Endothelial cell of umbilical vein (primary cell): ENCODE measurements around the gene ZNF222. TPM values are rescaled to one million over a fixed set of nuclear protein-coding genes. Genes with fewer than 3 reads are reported as not detected.

Experiments
- BruUV-seq: library from RNA; stranded (reverse); fragments of 400-500 nt; replicated peaks from 2 replicates; lab custom pipeline; 2021; lab: Mats Ljungman, UMichigan
- CTCF ChIA-PET: fragments of 300-600, 350-600 bp; sonication (Branson Sonifier 250); formaldehyde crosslinking; loops from one replicate; lab custom pipeline; 2021; ENCODE audit warnings: antibody characterized with exemption, inconsistent platforms; lab: Charles Lee
- POLR2A ChIA-PET: fragments of 300-600, 350-600 bp; sonication (Branson Sonifier 250); formaldehyde crosslinking; loops from one replicate; lab custom pipeline; 2021; ENCODE audit warnings: antibody characterized with exemption, inconsistent platforms; lab: Charles Lee
- DNase-seq: peaks from one replicate; pipeline ENCODE4 v3.0.0-alpha.2; 2011; ENCODE audit warnings: low read depth, low spot score
- FAIRE-seq: peaks from 2 replicates; lab custom pipeline; 2011; peaks lifted over from hg19 to GRCh38; lab: Jason Lieb, UNC
- H2AFZ ChIP-seq: 2 replicates; pipeline ENCODE4 v1.6.0; 2012; ENCODE audit warnings: low read depth, low read length, control low read depth, inconsistent platforms
- H3K27ac ChIP-seq: 2 replicates; pipeline ENCODE4 v1.5.1; 2011; ENCODE audit warnings: low read depth, mild to moderate bottlenecking, control low read depth, low read length, moderate library complexity; ENCODE audit not compliant: insufficient read depth
- H3K27me3 ChIP-seq, 2 experiments: 2 replicates each; pipeline versions ENCODE4 v1.6.0 to v1.6.1; 2011; ENCODE audit warnings: low read length in 2 of 2, mixed read lengths in 1 of 2; ENCODE audit not compliant: control insufficient read depth in 2 of 2, insufficient read depth in 2 of 2
- H3K36me3 ChIP-seq, 2 experiments: 2 replicates in 1 of 2; 3 replicates in 1 of 2; pipeline ENCODE4 v1.5.1; 2011; ENCODE audit warnings: low read length in 2 of 2, mild to moderate bottlenecking in 1 of 2, moderate library complexity in 1 of 2; ENCODE audit not compliant: control insufficient read depth in 2 of 2, insufficient read depth in 2 of 2; ENCODE audit errors: extremely low read depth in 1 of 2
- H3K4me1 ChIP-seq: 3 replicates; pipeline ENCODE4 v1.5.1; 2011; ENCODE audit warnings: mild to moderate bottlenecking, low read length; ENCODE audit not compliant: control insufficient read depth, insufficient read depth; ENCODE audit errors: extremely low read depth
- H3K4me2 ChIP-seq: 2 replicates; pipeline ENCODE4 v1.6.1; 2011; ENCODE audit warnings: low read length, control low read depth, mixed read lengths; ENCODE audit not compliant: insufficient read depth
- H3K4me3 ChIP-seq, 3 experiments: fragments of 200-600 bp in 1 of 3; sonication (generic), shearing (Covaris generic) in 1 of 3; replicated peaks in 1 of 3; 2 replicates each; pipeline ENCODE4 v1.5.1; 2011 to 2016; ENCODE audit warnings: control low read depth in 3 of 3, low read length in 3 of 3, mild to moderate bottlenecking in 2 of 3, inconsistent platforms in 1 of 3, low read depth in 1 of 3, moderate library complexity in 1 of 3; ENCODE audit not compliant: insufficient read depth in 1 of 3
- H3K79me2 ChIP-seq: 2 replicates; pipeline ENCODE4 v1.6.0; 2012; ENCODE audit warnings: low read length, inconsistent platforms; ENCODE audit not compliant: control insufficient read depth, insufficient read depth
- H3K9ac ChIP-seq: replicated peaks from 2 replicates; pipeline ENCODE3; 2011; ENCODE audit warnings: low read length, control low read depth; ENCODE audit not compliant: insufficient read depth; ENCODE audit errors: extremely low read depth
- H3K9me1 ChIP-seq: replicated peaks from 3 replicates; pipeline ENCODE4 v1.6.0; 2011; ENCODE audit warnings: mild to moderate bottlenecking, low read length; ENCODE audit not compliant: control insufficient read depth, insufficient read depth; ENCODE audit errors: extremely low read depth
- H3K9me3 ChIP-seq: replicated peaks from 2 replicates; pipeline ENCODE4 v1.5.1; 2012; ENCODE audit warnings: low read length, inconsistent platforms; ENCODE audit not compliant: control insufficient read depth, insufficient read depth
- H4K20me1 ChIP-seq: replicated peaks from 2 replicates; pipeline ENCODE3; 2011; ENCODE audit warnings: mild to moderate bottlenecking, low read length; ENCODE audit not compliant: control insufficient read depth, insufficient read depth; ENCODE audit errors: extremely low read depth
- CTCF ChIP-seq, 2 donors: IDR thresholded peaks; 1 replicate in 1 of 2; 2 replicates in 1 of 2; pipeline ENCODE4 v1.5.1; 2011; ENCODE audit warnings: low read length in 2 of 2, mild to moderate bottlenecking in 2 of 2, moderate library complexity in 2 of 2, control low read depth in 1 of 2, inconsistent platforms in 1 of 2, low read depth in 1 of 2; ENCODE audit not compliant: insufficient read depth in 1 of 2; ENCODE audit errors: extremely low read depth in 1 of 2
- EZH2 ChIP-seq: IDR thresholded peaks from 2 replicates; pipeline ENCODE4 v1.6.1; 2012; ENCODE audit warnings: borderline replicate concordance, low read depth, mild to moderate bottlenecking, moderate library complexity, low read length, inconsistent platforms; ENCODE audit not compliant: severe bottlenecking
- FOS ChIP-seq: IDR thresholded peaks from 2 replicates; pipeline ENCODE4 v1.6.1; 2011; ENCODE audit warnings: mild to moderate bottlenecking, low read length, moderate library complexity, borderline replicate concordance; ENCODE audit not compliant: insufficient read depth
- GATA2 ChIP-seq: IDR thresholded peaks from 2 replicates; pipeline ENCODE4 v1.7.0; 2011; ENCODE audit warnings: low read depth, mild to moderate bottlenecking, moderate library complexity, mixed read lengths, low read length; ENCODE audit not compliant: insufficient read length, insufficient read depth
- JUN ChIP-seq: IDR thresholded peaks from 2 replicates; pipeline ENCODE4 v1.6.1; 2011; ENCODE audit warnings: borderline replicate concordance, low read depth; ENCODE audit not compliant: insufficient read length, insufficient read depth
- MAX ChIP-seq: IDR thresholded peaks from 2 replicates; pipeline ENCODE4 v1.6.1; 2011; ENCODE audit not compliant: insufficient read depth, insufficient read length
- MYC ChIP-seq: IDR thresholded peaks from one replicate; pipeline ENCODE4 v1.6.1; 2011; ENCODE audit warnings: mild to moderate bottlenecking, low read depth, low read length
- POLR2A ChIP-seq: IDR thresholded peaks from 2 replicates; pipeline ENCODE4 v1.6.1; 2012; ENCODE audit warnings: low read depth, mild to moderate bottlenecking, control low read depth, low read length
- POLR2AphosphoS5 ChIP-seq: IDR thresholded peaks from 2 replicates; pipeline ENCODE4 v1.6.1; 2012; ENCODE audit warnings: low read depth, mild to moderate bottlenecking, control low read depth, low read length, moderate library complexity; ENCODE audit not compliant: insufficient read depth
- dilution Hi-C: fragments of 300-500 bp; cut with MboI; formaldehyde crosslinking; loops from one replicate; pipeline ENCODE4 v1.15.0; 2019; ENCODE audit warnings: low sequenced_read_pairs; ENCODE audit not compliant: extremely low pct_ligation_motif_present
- intact Hi-C: fragments of 100-400 bp; cut with micrococcal nuclease; formaldehyde crosslinking; loops from one replicate; pipeline ENCODE4 v1.10.0; 2022
- polyA plus RNA-seq, 4 experiments: library from polyadenylated mRNA; depleted of rRNA in 3 of 4; stranded (reverse) in 3 of 4; unstranded in 1 of 4; fragments of >200 nt; gene quantifications; 2 replicates each; pipeline versions ENCODE4 v1.2.1 to v1.2.3, GENCODE V29; 2011 to 2012; ENCODE audit warnings: missing spikeins in 1 of 4
- total RNA-seq: library from RNA; stranded (reverse); gene quantifications from 2 replicates; pipeline ENCODE4 v1.2.3, GENCODE V29; 2021

Gene ZNF222
- total and polyA plus RNA-seq, 2 donors (not counting 3 experiments of a cell fraction or from before 2014, with no cell fraction given): 2.2 to 5.2 TPM

DNA sequence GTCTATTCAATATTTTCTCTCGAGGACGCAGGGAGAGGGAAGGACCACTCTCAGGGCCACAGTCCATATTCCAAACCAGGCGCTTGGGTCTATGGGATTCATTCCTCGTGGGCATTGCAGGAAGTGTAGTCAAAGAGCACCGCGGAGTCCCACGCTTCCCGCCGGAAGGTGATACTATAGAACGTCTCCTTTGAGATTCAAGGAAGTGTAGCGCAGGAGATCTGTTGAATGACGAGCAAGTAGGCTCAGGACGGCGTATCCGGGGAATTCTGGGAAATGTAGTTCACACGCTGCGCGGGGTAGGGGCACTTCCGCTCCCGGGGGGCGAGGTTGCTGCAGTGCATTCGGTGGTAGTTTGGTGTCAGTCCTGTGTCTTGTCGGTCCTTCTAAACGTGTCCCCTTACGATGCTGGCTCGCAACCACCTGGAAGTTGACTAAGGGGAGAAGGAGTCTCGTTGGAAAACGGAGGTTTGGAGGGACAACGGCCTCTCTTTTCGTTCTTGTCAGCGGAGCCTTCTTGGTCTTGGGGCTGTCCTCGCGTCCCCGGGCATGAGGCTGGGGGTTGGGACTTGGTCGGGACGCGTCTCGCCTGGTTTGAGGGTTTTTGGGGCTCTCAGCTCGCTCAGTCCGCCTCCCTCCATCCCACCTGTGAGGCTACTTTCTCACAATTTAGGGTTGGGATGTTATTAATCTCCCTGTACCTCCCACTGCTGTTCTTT, 46.8 kb downstream of the ZNF222 start, which contains the start of gene ZNF284:
Gene ZNF284 (plus strand): TSS at position 336 of the 719 bp plus-strand sequence. CDS start 4,231 bp downstream, outside the sequence.
- Histone ChIP-seq H3K27me3 (no peaks in the 10 kb centered on the region), H3K4me2 (peak within 1 kb of the TSS; percentile 81), H3K9me1 (no peaks in the 10 kb centered on the region), H3K79me2 (no peaks in the 10 kb centered on the region), H3K4me1 (peaks cover 10% of the 10 kb centered on the region), H3K4me3 (peak within 1 kb of the TSS; percentile 10 to 67 (median 55)), H2AFZ (peak within 1 kb of the TSS; percentile 64), H3K36me3 (no peaks in the 10 kb centered on the region), H3K9ac (peak within 1 kb of the TSS; percentile 15), H3K9me3 (no peaks in the 10 kb centered on the region), H4K20me1 (no peaks in the 10 kb centered on the region), H3K27ac (peak within 1 kb of the TSS; percentile 14)
- dilution Hi-C loops: no loop called here
- peak; percentile 91 for DNase-seq
- TSS peak; percentile 62 for BruUV-seq
- ChIA-PET POLR2A (no interaction called here), CTCF (interaction anchor here (1.2 kb wide), 1 partner anchor 23 kb away, joined by 4 read pairs; no protein-coding TSS in a partner anchor)
- FAIRE-seq: peak; percentile 97
- intact Hi-C loops: loop anchor here (1.0 to 2.0 kb wide), 6 partner anchors 21 to 88 kb away; partner anchors contain the start of genes ZNF155, ZNF224, ZNF225 and ZNF230
- TF ChIP-seq JUN: no peak
- peak; percentile 64 for TF ChIP-seq POLR2A

- Histone ChIP-seq H3K4me1 (peaks cover 10% of the 10 kb centered on the region), H3K27ac (no peak overlapping the region), H3K9me1 (no peaks in the 10 kb centered on the region), H3K79me2 (no peaks in the 10 kb centered on the region), H3K27me3 (no peaks in the 10 kb centered on the region), H4K20me1 (no peaks in the 10 kb centered on the region), H3K9ac (peak overlapping the region; percentile 1), H3K9me3 (no peaks in the 10 kb centered on the region), H3K36me3 (no peaks in the 10 kb centered on the region), H3K4me3 (peak overlapping the region; percentile 10 to 67 (median 55)), H3K4me2 (peak overlapping the region; percentile 81), H2AFZ (peak overlapping the region; percentile 64)
- POLR2A ChIA-PET: no interaction called here
- dilution Hi-C loops (no loop called here), intact Hi-C loops (loop anchor here (1.0 to 2.0 kb wide), 6 partner anchors 21 to 88 kb away; partner anchors contain the start of genes ZNF155, ZNF224, ZNF225 and ZNF230)
- peak; percentile 21 for FAIRE-seq
- CTCF ChIA-PET: interaction anchor here (1.2 kb wide), 1 partner anchor 23 kb away, joined by 4 read pairs; no protein-coding TSS in a partner anchor
- DNase-seq: no peak
- TF ChIP-seq POLR2A (no peak), FOS (no peak), CTCF (IDR thresholded peaks at IDR 0.05; ENCODE audit: extremely low read depth in 1 of 2, insufficient read depth in 1 of 2, low read depth in 1 of 2, low read length in 2 of 2) (no peak), JUN (no peak), MYC (no peak), EZH2 (no peak), GATA2 (no peak), POLR2AphosphoS5 (no peak), MAX (no peak)
- no TSS peak for BruUV-seq
Measured at GRCh38 chr19:44072543-44073401, 47.6 kb downstream of the ZNF222 start.
